Testis (tissue), 3 donors: Measurements from ENCODE around the gene AIG1. TPM values are rescaled to one million over a fixed set of nuclear protein-coding genes. Genes with fewer than 3 reads are reported as not detected.

Experiments used
- DNase-seq: peaks from one replicate; pipeline ENCODE4 v3.0.0-alpha.2; 2019
- H3K27ac ChIP-seq, 2 donors: fragments of 200-600 bp; sonication (generic); one replicate each; pipeline ENCODE4 v1.5.1; 2019
- H3K27me3 ChIP-seq: fragments of 200-600 bp; sonication (generic); one replicate; pipeline ENCODE4 v1.5.1; 2019
- H3K36me3 ChIP-seq: fragments of 200-600 bp; sonication (generic); one replicate; pipeline ENCODE4 v1.5.1; 2017; ENCODE audit warnings: low read depth; ENCODE audit errors: missing control alignments
- H3K4me1 ChIP-seq: fragments of 200-600 bp; sonication (generic); one replicate; pipeline ENCODE4 v1.5.1; 2019
- H3K4me3 ChIP-seq, 2 donors: fragments of 200-600 bp; sonication (generic); one replicate each; pipeline ENCODE4 v1.5.1; 2017 to 2019
- H3K9me3 ChIP-seq: fragments of 200-600 bp; sonication (generic); one replicate; pipeline ENCODE4 v1.5.1; 2017
- CTCF ChIP-seq, 3 experiments: fragments of 450-650 bp in 2 of 3; fragments of 200-600 bp in 1 of 3; sonication (generic) in 1 of 3; IDR thresholded peaks; one replicate each; pipeline ENCODE4 v1.5.1; 2016 to 2019; ENCODE audit warnings: antibody characterized with exemption in 3 of 3, mild to moderate bottlenecking in 2 of 3, moderate library complexity in 1 of 3
- POLR2A ChIP-seq: fragments of 450-650 bp; IDR thresholded peaks from one replicate; pipeline ENCODE4 v1.6.1; 2017; ENCODE audit warnings: antibody characterized with exemption, mild to moderate bottlenecking, moderate library complexity
- WGBS, 2 donors: methylation state at CpG; one replicate each; pipeline ENCODE4 v1.1.5; 2018; 5-methylcytosine and 5-hydroxymethylcytosine counted together
- intact Hi-C: fragments of 100-400 bp; cut with DNase I; formaldehyde crosslinking; loops from one replicate; pipeline ENCODE4 v1.15.1; 2023; ENCODE audit warnings: low total_unique reads
- polyA plus RNA-seq: library from polyadenylated mRNA; stranded (reverse); fragments of 350-450 nt; fragmentation: Illumina TruSeq; extraction: RNeasy Lipid Tissue Mini Kit (QIAGEN cat#74804); gene quantifications from one replicate; pipeline ENCODE4 v1.2.3, GENCODE V29; 2014; ENCODE audit warnings: low read depth, low replicate concordance; ENCODE audit not compliant: insufficient read depth
- total RNA-seq, 2 donors: library from RNA; depleted of rRNA; stranded (reverse); fragments of >200 nt; gene quantifications; one replicate each; pipeline ENCODE4 v1.2.3, GENCODE V29; 2016

AIG1 gene
- total and polyA plus RNA-seq, 3 donors from 2014 or later: 39.6 to 57.9 (median 50.7) TPM

- 69 to 79% methylated on average over 3 of the region's 3 CpGs for WGBS, 2 donors
- no peak overlapping the region for H3K4me3 ChIP-seq
- H3K9me3 ChIP-seq: no peaks in the 10 kb centered on the region
- H3K27me3 ChIP-seq: no peaks in the 10 kb centered on the region
- H3K27ac ChIP-seq: no peak overlapping the region
- H3K4me1 ChIP-seq: peaks cover 11% of the 10 kb centered on the region
- intact Hi-C loops: no loop called here
- DNase-seq: no peak
- H3K36me3 ChIP-seq: no peaks in the 10 kb centered on the region
- TF ChIP-seq CTCF (IDR thresholded peaks at IDR 0.05) (no peak), POLR2A (no peak)
Measured at GRCh38 chr6:143146186-143146851, 85.6 kb downstream of the AIG1 start.

- no peak for DNase-seq
- Histone ChIP-seq H3K27me3 (no peaks in the 10 kb centered on the region), H3K36me3 (no peaks in the 10 kb centered on the region), H3K27ac (peak overlapping the region; percentile 45 to 61), H3K9me3 (no peaks in the 10 kb centered on the region), H3K4me3 (no peak overlapping the region), H3K4me1 (peaks cover 11% of the 10 kb centered on the region)
- 61% methylated on average over 2 of the region's 2 CpGs for WGBS, 2 donors
- TF ChIP-seq POLR2A: no peak
- TF ChIP-seq CTCF (IDR thresholded peaks at IDR 0.05): no peak
- intact Hi-C loops: no loop called here
Measured at GRCh38 chr6:143149771-143150170, 89.1 kb downstream of the AIG1 start.

- 89 to 100% methylated on average over 1 of the region's 1 CpG for whole genome bisulfite sequencing, 2 donors
- TF ChIP-seq CTCF (IDR thresholded peaks at IDR 0.05): no peak
- H3K4me1 ChIP-seq: peaks cover 11% of the 10 kb centered on the region
Measured at GRCh38 chr6:143150281-143150680, 89.6 kb downstream of the AIG1 start.

GRCh38 chr6:143151381-143151780, 90.7 kb downstream of the AIG1 start:
- Histone ChIP-seq H3K4me3 (no peak overlapping the region), H3K9me3 (no peaks in the 10 kb centered on the region), H3K27ac (no peak overlapping the region), H3K4me1 (peaks cover 11% of the 10 kb centered on the region), H3K27me3 (no peaks in the 10 kb centered on the region), H3K36me3 (no peaks in the 10 kb centered on the region)
- DNase-seq: no peak
- TF ChIP-seq CTCF (IDR thresholded peaks at IDR 0.05) (no peak), POLR2A (no peak)
- WGBS, 2 donors: 66 to 76% methylated on average over 3 of the region's 3 CpGs
- intact Hi-C loops: no loop called here

More at GRCh38 chr6:143150281-143150680, 89.6 kb downstream of the AIG1 start:
- peak overlapping the region; percentile 45 to 61 for H3K27ac ChIP-seq
- H3K4me3 ChIP-seq: no peak overlapping the region
- DNase-seq: no peak
- no peaks in the 10 kb centered on the region for H3K27me3 ChIP-seq
- H3K36me3 ChIP-seq: no peaks in the 10 kb centered on the region
- H3K9me3 ChIP-seq: no peaks in the 10 kb centered on the region
- intact Hi-C loops: no loop called here

GRCh38 chr6:143155681-143156080, 95.0 kb downstream of the AIG1 start:
- no peaks in the 10 kb centered on the region for H3K36me3 ChIP-seq
- TF ChIP-seq POLR2A (no peak), CTCF (IDR thresholded peaks at IDR 0.05) (no peak)
- H3K27me3 ChIP-seq: no peaks in the 10 kb centered on the region
- no peaks in the 10 kb centered on the region for H3K9me3 ChIP-seq
- H3K4me1 ChIP-seq: no peaks in the 10 kb centered on the region
- H3K27ac ChIP-seq: no peak overlapping the region
- no peak overlapping the region for H3K4me3 ChIP-seq
- intact Hi-C loops: no loop called here
- no peak for DNase-seq
- WGBS, 2 donors: 97 to 100% methylated on average over 1 of the region's 1 CpG
